Measurements from ENCODE around the gene JAK2.

- no peak for TF ChIP-seq CTCF (conservative IDR thresholded peaks at IDR 0.05 in 1 of 2, IDR thresholded peaks at IDR 0.05 in 1 of 2; ENCODE audit: extremely low read depth in 1 of 2, insufficient read depth in 1 of 2, low read depth in 1 of 2, low read length in 2 of 2)
- no peak for TF ChIP-seq EZH2 (IDR thresholded peaks at IDR 0.05; ENCODE audit: borderline replicate concordance, low read length)
These were observed 38.1 kb upstream of the JAK2 start for GRCh38 chr9:4946937-4947336.

All from mammary epithelial cell (primary cell).